Aorta (tissue), 5 donors: Measurements from ENCODE around the gene C6. TPM values are rescaled to one million over a fixed set of nuclear protein-coding genes. Genes with fewer than 3 reads are reported as not detected.

Source experiments
- ATAC-seq: fragments of 200-7000 bp; cut with Tn5 transposase; one replicate; pipeline ENCODE4 v1.9.1; 2022; ENCODE audit warnings: moderate library complexity; ENCODE audit not compliant: low FRiP score
- DNase-seq, 2 donors: peaks; one replicate each; pipeline ENCODE4 v3.0.0-alpha.2; 2020
- H3K27ac ChIP-seq, 2 donors: one replicate each; pipeline ENCODE4 v1.5.1; 2013; ENCODE audit warnings: low read length in 2 of 2, mild to moderate bottlenecking in 2 of 2, moderate library complexity in 2 of 2, control low read depth in 1 of 2, inconsistent platforms in 1 of 2, low read depth in 1 of 2
- H3K27me3 ChIP-seq, 2 donors: one replicate each; pipeline ENCODE4 v1.6.1; 2013; ENCODE audit warnings: control low read depth in 1 of 2, low read length in 1 of 2, mild to moderate bottlenecking in 1 of 2, moderate library complexity in 1 of 2; ENCODE audit not compliant: insufficient read depth in 2 of 2, control insufficient read depth in 1 of 2
- H3K36me3 ChIP-seq, 2 donors: one replicate each; pipeline ENCODE4 v1.6.1; 2013; ENCODE audit warnings: control low read depth in 1 of 2, low read length in 1 of 2, mild to moderate bottlenecking in 1 of 2; ENCODE audit not compliant: insufficient read depth in 2 of 2, control insufficient read depth in 1 of 2
- H3K4me1 ChIP-seq, 2 donors: one replicate each; pipeline ENCODE4 v1.6.1; 2013; ENCODE audit warnings: low read length in 2 of 2, control low read depth in 1 of 2, mild to moderate bottlenecking in 1 of 2, moderate library complexity in 1 of 2; ENCODE audit not compliant: insufficient read depth in 2 of 2, control insufficient read depth in 1 of 2
- H3K4me3 ChIP-seq, 2 donors: one replicate each; pipeline ENCODE4 v1.5.1; 2013; ENCODE audit warnings: low read length in 2 of 2, control low read depth in 1 of 2, mild to moderate bottlenecking in 1 of 2
- H3K9me3 ChIP-seq: one replicate; pipeline ENCODE4 v1.6.1; 2013; ENCODE audit warnings: mild to moderate bottlenecking, low read length; ENCODE audit not compliant: control insufficient read depth
- WGBS, 2 donors: extraction: QIAGEN DNeasy Blood & Tissue Kit; methylation state at CpG; one replicate each; pipeline ENCODE4 v1.1.7; 2013; 5-methylcytosine and 5-hydroxymethylcytosine counted together
- intact Hi-C, 2 donors: fragments of 100-400 bp; cut with DNase I; formaldehyde crosslinking; loops; one replicate each; pipeline versions ENCODE4 v1.14.2 to v1.15.0; 2022
- polyA plus RNA-seq, 2 donors: library from polyadenylated mRNA; stranded (reverse); fragments of 200-250 nt; gene quantifications; one replicate each; pipeline ENCODE4 v1.2.3, GENCODE V29; 2013
- total RNA-seq, 2 donors: library from RNA; stranded (reverse); fragmentation: NEBNext Ultra II Directional; extraction: Animal tissue kit (Norgen Biotek cat#: 25700); gene quantifications; one replicate each; pipeline ENCODE4 v1.2.1, GENCODE V29; 2021
- donor health status: healthy with polysubstance abuse.
- donor health status: Bipolar disorder and iron deficiency.
- donor health status: DM: no; HTN: no; CAD: no.
- donor health status: DM: no; HTN: no; CAD: no.
- donor health status: DM: yes; HTN: yes; CAD: no.

C6 gene
- total and polyA plus RNA-seq, 4 donors, result 0.20 to 3.0 (median 1.7) TPM; not detected in 1

DNA sequence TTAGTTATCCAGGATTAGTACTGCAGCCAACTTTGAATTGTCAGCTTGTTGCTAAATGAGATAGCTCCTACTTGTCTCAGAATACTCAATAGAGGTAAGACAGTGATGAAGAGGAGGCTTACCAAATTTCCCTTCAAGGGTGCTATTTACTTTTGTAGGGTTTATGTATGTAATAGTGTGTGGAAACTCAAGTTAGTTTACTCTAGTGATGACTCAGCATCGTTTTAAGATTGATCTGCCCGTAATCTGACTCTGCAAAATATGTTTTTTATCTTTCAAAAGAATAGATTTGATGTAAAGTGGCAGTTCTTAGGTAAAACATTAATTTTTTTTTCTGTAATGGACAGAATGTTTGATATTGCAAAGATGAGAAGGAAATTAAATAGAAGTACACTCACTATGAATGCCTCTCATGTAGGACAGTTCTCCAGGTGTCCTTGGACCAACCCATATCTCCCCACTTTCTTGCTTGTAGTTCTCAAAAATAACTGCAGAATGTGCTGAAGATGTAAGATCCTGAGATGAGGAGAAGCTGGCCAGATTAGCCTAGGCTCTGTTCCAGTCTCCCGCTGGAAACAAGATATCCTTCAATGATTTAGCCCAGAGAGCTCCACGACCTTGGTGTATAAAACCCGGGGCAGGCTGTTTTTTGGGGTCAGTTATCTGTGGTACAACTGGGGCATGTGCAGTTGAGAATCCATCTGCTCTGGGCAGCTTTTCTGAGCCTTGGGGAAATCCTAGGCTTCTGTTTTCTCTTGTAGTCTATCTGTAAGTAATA, 117.8 kb downstream of the C6 start:
- Histone ChIP-seq H3K4me1 (no peaks in the 10 kb centered on the region), H3K36me3 (no peaks in the 10 kb centered on the region), H3K4me3 (no peak overlapping the region), H3K27me3 (no peaks in the 10 kb centered on the region), H3K9me3 (peaks cover 3% of the 10 kb centered on the region), H3K27ac (no peak overlapping the region)
- DNase-seq, result no peak
- ATAC-seq, result no peak
- intact Hi-C loops, result no loop called here
- 76 to 79% methylated on average over 5 of the region's 5 CpGs for WGBS, 2 donors

DNA sequence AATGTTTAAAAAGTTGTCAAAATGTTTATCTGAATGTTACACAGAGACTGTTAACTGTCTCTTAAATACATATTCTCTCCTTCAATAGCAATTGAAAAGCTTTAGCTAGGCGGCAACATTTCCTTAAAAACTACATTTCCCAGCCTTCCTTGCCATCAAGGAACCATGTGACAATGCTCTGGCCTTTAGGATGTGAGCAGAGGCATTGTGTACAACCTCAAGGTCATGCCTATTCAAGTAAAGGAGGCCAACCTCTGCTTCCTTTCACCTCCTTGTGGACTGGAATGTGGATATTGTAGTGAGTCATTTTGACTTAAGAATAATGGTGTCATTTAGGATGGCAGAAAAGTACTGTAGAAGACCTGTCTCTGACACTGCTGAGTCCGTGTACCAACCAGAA, 118.5 kb downstream of the C6 start:
- WGBS, 2 donors, result 73 to 80% methylated on average over 2 of the region's 2 CpGs
- Histone ChIP-seq H3K27me3 (no peaks in the 10 kb centered on the region), H3K27ac (no peak overlapping the region), H3K4me1 (no peaks in the 10 kb centered on the region), H3K9me3 (peaks cover 3% of the 10 kb centered on the region), H3K36me3 (no peaks in the 10 kb centered on the region), H3K4me3 (no peak overlapping the region)
- DNase-seq (no peak), ATAC-seq (no peak)
- intact Hi-C loops, result no loop called here

DNA sequence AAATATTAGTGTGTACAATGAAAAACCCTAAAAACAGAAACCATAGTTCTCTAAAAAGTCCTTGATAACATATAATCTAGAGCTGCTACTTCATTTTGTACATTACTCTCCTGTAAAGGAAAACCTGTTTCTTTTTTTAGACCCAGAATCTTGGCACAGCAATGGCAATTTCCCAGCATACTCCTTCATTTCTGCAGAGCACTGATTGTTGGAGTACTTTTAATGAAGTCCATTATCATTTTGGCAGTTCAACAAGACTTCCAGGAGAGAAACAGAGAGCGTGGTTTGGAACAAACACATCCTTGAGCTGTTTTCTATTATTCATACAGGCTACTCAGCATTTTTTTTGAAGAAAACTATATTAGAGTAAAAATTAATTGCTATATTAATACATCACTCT, 119.5 kb downstream of the C6 start:
- ATAC-seq (no peak), DNase-seq (no peak)
- 51 to 81% methylated on average over 1 of the region's 1 CpG for WGBS, 2 donors
- H3K4me1 ChIP-seq, result no peaks in the 10 kb centered on the region
- intact Hi-C loops, result no loop called here
- peaks cover 3% of the 10 kb centered on the region for H3K9me3 ChIP-seq
- H3K27ac ChIP-seq, result no peak overlapping the region
- no peaks in the 10 kb centered on the region for H3K36me3 ChIP-seq
- H3K4me3 ChIP-seq, result no peak overlapping the region
- no peaks in the 10 kb centered on the region for H3K27me3 ChIP-seq

Other genes with a start within 250 kb of the C6 start
- gene MROH2B, start 142.2 kb downstream of the C6 start, total RNA-seq, result not detected
- gene MROH2B, start 142.2 kb downstream of the C6 start, polyA plus RNA-seq, result not detected